ENCODE results near the gene SFXN2.

Gene SFXN2

DNA sequence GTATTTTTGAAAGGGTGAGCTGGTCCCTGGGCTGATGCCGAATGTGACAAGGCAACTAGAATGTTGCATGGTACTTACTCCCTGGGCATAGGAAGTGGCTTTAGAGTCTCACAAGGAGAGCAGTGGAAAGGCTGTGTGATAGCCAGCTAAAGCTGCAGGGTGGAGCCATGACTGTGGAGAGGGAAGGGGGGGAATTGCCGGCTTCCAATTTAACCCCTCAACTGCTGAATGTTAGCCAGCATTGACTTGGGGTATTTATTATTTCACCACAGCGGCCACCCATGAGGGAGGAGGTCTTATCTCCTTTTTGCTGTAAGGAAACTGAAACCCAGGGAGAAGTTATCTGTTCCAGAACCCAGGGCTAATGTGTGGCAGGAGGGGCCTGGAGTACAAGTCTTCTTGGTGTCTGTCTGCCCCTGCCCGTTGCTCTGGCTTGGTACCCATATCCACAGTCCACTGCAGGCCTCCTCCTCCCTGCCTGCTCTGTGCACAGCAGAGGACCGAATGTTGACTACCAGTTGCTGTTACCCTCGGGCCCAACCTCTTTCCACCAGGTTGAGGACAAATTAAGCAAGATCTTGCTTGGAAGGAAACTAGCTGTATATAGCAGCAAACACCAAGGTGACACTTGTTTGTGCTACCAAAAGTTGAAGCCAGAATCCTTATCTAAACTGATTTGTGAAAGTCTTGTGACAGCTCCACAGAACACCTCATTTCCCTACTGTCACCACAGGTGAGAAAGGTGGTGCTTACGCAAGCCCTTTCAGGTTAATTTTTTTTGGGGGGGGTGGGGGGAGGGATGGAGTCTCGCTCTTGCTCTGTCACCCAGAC lies 66.9 kb downstream of the SFXN2 start:
- no peaks in the 10 kb centered on the region for H3F3A ChIP-seq (ENCODE audit: control insufficient read depth, insufficient read depth)
- H3K79me2 ChIP-seq (ENCODE audit: control insufficient read depth, low read length), result peaks cover 15% of the 10 kb centered on the region
- H3K4me3 ChIP-seq (ENCODE audit: low read length), result no peak overlapping the region
- no peak overlapping the region for H3K4me2 ChIP-seq (ENCODE audit: low read length)
- no peak overlapping the region for H3K27ac ChIP-seq (ENCODE audit: low read depth, low read length)
- 0 out of 2 replicates have a peak, but pooled peaks cover 7% of the 10 kb centered on the region for H4K20me1 ChIP-seq (ENCODE audit: control insufficient read depth, insufficient read depth, low read depth, low read length)
- TF ChIP-seq EZH2phosphoT487 (IDR thresholded peaks at IDR 0.05; ENCODE audit: borderline replicate concordance, low read length), result no peak
- TF ChIP-seq, protein P1, sequence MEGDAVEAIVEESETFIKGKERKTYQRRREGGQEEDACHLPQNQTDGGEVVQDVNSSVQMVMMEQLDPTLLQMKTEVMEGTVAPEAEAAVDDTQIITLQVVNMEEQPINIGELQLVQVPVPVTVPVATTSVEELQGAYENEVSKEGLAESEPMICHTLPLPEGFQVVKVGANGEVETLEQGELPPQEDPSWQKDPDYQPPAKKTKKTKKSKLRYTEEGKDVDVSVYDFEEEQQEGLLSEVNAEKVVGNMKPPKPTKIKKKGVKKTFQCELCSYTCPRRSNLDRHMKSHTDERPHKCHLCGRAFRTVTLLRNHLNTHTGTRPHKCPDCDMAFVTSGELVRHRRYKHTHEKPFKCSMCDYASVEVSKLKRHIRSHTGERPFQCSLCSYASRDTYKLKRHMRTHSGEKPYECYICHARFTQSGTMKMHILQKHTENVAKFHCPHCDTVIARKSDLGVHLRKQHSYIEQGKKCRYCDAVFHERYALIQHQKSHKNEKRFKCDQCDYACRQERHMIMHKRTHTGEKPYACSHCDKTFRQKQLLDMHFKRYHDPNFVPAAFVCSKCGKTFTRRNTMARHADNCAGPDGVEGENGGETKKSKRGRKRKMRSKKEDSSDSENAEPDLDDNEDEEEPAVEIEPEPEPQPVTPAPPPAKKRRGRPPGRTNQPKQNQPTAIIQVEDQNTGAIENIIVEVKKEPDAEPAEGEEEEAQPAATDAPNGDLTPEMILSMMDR (IDR thresholded peaks at IDR 0.05; ENCODE audit: low read depth, low read length, poor library complexity, severe bottlenecking), result no peak
- H3K9me3 ChIP-seq (ENCODE audit: control insufficient read depth, insufficient read depth, low read length), result no peaks in the 10 kb centered on the region
- peaks cover 7% of the 10 kb centered on the region for H3K4me1 ChIP-seq (ENCODE audit: control insufficient read depth, low read length)
- no peaks in the 10 kb centered on the region for H3K9me2 ChIP-seq (replicated peaks; ENCODE audit: control insufficient read depth, low read length)
- H3K27me3 ChIP-seq (ENCODE audit: control insufficient read depth, low read length), result no peaks in the 10 kb centered on the region
- no peaks in the 10 kb centered on the region for H3K36me3 ChIP-seq (ENCODE audit: control insufficient read depth, low read length)

DNA sequence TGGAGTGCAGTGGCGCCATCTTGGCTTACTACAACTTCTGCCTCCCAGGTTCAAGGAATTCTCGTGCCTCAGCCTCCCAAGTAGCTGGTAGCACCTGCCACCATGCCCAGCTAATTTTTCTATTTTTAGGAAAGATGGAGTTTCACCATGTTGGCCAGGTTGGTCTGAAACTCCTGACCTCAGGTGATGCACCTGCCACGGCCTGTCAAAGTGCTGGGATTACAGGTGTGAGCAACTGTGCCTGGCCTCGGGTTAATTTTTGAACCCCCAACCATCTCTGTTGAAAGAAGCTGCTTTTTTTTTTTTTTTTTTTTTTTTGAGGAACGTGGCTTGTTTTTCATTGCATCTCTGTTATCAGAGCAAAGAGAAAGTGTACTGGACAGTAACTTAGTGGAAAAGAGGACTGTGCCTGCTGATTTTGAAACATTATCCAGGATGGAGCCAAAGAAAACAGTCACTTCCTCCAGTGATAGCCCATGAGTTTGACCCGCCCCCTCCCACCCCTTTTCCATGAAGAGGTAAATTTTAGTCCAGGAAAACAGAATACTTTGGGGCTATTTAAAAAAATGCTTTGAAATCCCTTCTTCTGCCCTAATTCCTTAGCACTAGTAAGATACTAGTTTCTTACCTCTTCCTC lies 67.6 kb downstream of the SFXN2 start:
- no peak for TF ChIP-seq EZH2phosphoT487 (IDR thresholded peaks at IDR 0.05; ENCODE audit: borderline replicate concordance, low read length)
- TF ChIP-seq, protein P1 (IDR thresholded peaks at IDR 0.05; ENCODE audit: low read depth, low read length, poor library complexity, severe bottlenecking), result no peak
- H4K20me1 ChIP-seq (ENCODE audit: control insufficient read depth, insufficient read depth, low read depth, low read length), result peaks cover 8% of the 10 kb centered on the region; the same call in 1 of the 2 replicates
- peaks cover 7% of the 10 kb centered on the region for H3K4me1 ChIP-seq (ENCODE audit: control insufficient read depth, low read length)
- H3K4me2 ChIP-seq (ENCODE audit: low read length), result no peak overlapping the region
- no peaks in the 10 kb centered on the region for H3K9me2 ChIP-seq (replicated peaks; ENCODE audit: control insufficient read depth, low read length)
- no peak overlapping the region for H3K27ac ChIP-seq (ENCODE audit: low read depth, low read length)
- no peaks in the 10 kb centered on the region for H3K36me3 ChIP-seq (ENCODE audit: control insufficient read depth, low read length)
- H3K9me3 ChIP-seq (ENCODE audit: control insufficient read depth, insufficient read depth, low read length), result no peaks in the 10 kb centered on the region
- peaks cover 21% of the 10 kb centered on the region for H3K79me2 ChIP-seq (ENCODE audit: control insufficient read depth, low read length)
- H3K4me3 ChIP-seq (ENCODE audit: low read length), result no peak overlapping the region
- H3F3A ChIP-seq (ENCODE audit: control insufficient read depth, insufficient read depth), result no peaks in the 10 kb centered on the region
- H3K27me3 ChIP-seq (ENCODE audit: control insufficient read depth, low read length), result no peaks in the 10 kb centered on the region

DNA sequence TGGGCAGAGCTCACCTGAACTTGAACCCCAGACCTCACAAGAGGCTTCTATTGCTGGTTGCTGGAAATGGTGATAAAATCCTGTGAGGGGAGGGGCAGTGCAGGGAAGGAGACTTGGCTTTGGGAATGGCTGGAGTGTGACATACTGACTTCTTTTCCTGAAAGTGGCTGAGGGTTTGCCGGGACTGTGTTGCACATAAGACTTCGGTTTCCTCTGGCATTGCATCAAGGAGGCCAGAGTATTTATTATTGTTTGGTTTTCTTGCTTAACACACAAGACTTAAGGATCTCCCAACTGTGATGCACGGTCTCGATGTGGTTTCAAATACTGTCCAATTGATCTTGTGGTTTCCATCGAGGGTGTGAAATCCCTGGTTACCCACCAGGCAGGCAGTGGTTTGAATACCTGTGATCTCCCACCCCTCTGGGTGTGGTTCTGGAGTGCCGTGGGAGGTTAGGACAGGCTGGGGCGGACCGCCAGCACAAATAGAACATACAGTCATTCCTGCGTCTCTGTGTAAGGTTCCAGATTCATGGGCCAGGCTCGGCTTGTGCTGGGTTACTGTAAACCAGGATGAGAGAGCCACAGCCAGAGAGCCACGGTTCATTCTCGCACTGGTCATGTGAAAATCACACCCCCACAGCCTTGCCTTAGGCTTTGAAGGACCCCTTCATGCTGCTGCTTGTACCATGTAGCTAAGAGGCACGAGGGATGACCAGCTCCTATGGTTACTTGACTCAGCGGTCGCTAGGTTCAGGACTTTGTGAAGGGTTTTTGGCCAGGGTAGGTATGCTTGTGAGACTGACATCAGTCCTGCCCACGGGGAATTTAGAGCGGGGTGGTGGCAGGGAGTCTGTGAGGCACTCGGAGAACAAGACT lies 68.5 kb downstream of the SFXN2 start:
- Histone ChIP-seq H3F3A (ENCODE audit: control insufficient read depth, insufficient read depth) (no peaks in the 10 kb centered on the region), H3K4me2 (ENCODE audit: low read length) (no peak overlapping the region), H3K36me3 (ENCODE audit: control insufficient read depth, low read length) (no peaks in the 10 kb centered on the region), H3K27ac (ENCODE audit: low read depth, low read length) (no peak overlapping the region), H3K9me2 (replicated peaks; ENCODE audit: control insufficient read depth, low read length) (no peaks in the 10 kb centered on the region), H3K9me3 (ENCODE audit: control insufficient read depth, insufficient read depth, low read length) (no peaks in the 10 kb centered on the region), H3K79me2 (ENCODE audit: control insufficient read depth, low read length) (peaks cover 21% of the 10 kb centered on the region), H3K4me3 (ENCODE audit: low read length) (no peak overlapping the region), H4K20me1 (ENCODE audit: control insufficient read depth, insufficient read depth, low read depth, low read length) (peaks cover 8% of the 10 kb centered on the region; the same call in 1 of the 2 replicates), H3K27me3 (ENCODE audit: control insufficient read depth, low read length) (no peaks in the 10 kb centered on the region), H3K4me1 (ENCODE audit: control insufficient read depth, low read length) (peaks cover 7% of the 10 kb centered on the region)
- no peak for TF ChIP-seq EZH2phosphoT487 (IDR thresholded peaks at IDR 0.05; ENCODE audit: borderline replicate concordance, low read length)
- TF ChIP-seq, protein P1 (IDR thresholded peaks at IDR 0.05; ENCODE audit: low read depth, low read length, poor library complexity, severe bottlenecking), result no peak
